Measurements from ENCODE around the gene PRIMA1.

DNA sequence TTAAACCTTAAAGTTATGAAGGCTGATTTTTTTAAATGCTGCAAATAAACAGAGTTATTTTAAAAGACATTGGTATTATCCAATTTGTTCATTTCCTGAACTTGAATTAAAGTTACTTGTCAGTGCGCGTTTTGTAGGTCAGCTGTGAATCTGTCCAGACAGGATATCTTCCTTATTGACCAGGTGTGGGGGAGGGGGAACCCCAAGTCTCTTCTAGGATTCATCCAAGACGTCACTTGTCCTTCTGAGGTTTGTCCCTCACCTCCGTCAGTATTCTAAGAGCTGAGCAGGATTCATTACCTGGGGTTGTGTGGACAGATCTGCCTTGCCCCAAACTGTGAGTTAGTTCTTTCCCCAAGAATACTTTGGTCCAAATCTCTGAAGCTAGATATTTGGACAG lies 8.8 kb upstream of the PRIMA1 start:
- TF ChIP-seq, protein P1, sequence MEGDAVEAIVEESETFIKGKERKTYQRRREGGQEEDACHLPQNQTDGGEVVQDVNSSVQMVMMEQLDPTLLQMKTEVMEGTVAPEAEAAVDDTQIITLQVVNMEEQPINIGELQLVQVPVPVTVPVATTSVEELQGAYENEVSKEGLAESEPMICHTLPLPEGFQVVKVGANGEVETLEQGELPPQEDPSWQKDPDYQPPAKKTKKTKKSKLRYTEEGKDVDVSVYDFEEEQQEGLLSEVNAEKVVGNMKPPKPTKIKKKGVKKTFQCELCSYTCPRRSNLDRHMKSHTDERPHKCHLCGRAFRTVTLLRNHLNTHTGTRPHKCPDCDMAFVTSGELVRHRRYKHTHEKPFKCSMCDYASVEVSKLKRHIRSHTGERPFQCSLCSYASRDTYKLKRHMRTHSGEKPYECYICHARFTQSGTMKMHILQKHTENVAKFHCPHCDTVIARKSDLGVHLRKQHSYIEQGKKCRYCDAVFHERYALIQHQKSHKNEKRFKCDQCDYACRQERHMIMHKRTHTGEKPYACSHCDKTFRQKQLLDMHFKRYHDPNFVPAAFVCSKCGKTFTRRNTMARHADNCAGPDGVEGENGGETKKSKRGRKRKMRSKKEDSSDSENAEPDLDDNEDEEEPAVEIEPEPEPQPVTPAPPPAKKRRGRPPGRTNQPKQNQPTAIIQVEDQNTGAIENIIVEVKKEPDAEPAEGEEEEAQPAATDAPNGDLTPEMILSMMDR (IDR thresholded peaks at IDR 0.05) = no peak
- TF ChIP-seq POLR2AphosphoS5 (IDR thresholded peaks at IDR 0.05) = no peak
- no peak for TF ChIP-seq POLR2A (IDR thresholded peaks at IDR 0.05)
